Astrocyte (in vitro differentiated cells and primary cell): ENCODE data around the gene OR51D1. TPM values are rescaled to one million over a fixed set of nuclear protein-coding genes. Genes with fewer than 3 reads are reported as not detected.
A peak's percentile ranks its signal among the peaks of the same experiment; 100 is the strongest.

Experiments
- DNase-seq: peaks from one replicate; pipeline ENCODE4 v3.0.0-alpha.2; 2010; ENCODE audit warnings: low read depth
- FAIRE-seq: peaks from 2 replicates; lab custom pipeline; 2011; peaks lifted over from hg19 to GRCh38; lab: Jason Lieb, UNC
- H2AFZ ChIP-seq: 2 replicates; pipeline ENCODE4 v1.6.0; 2012; ENCODE audit warnings: low read depth, low read length, inconsistent platforms
- H3K27ac ChIP-seq: 2 replicates; pipeline ENCODE4 v1.5.1; 2011; ENCODE audit warnings: low read depth, low read length, inconsistent platforms
- H3K27me3 ChIP-seq: 2 replicates; pipeline ENCODE4 v1.6.0; 2011; ENCODE audit warnings: low read length, inconsistent platforms; ENCODE audit not compliant: insufficient read depth
- H3K36me3 ChIP-seq: 2 replicates; pipeline ENCODE4 v1.5.1; 2011; ENCODE audit warnings: low read length, inconsistent platforms; ENCODE audit not compliant: insufficient read depth
- H3K4me1 ChIP-seq: 2 replicates; pipeline ENCODE4 v1.5.1; 2011; ENCODE audit warnings: low read length, inconsistent platforms; ENCODE audit not compliant: insufficient read depth
- H3K4me2 ChIP-seq: 2 replicates; pipeline ENCODE4 v1.6.0; 2012; ENCODE audit warnings: low read length, inconsistent platforms
- H3K4me3 ChIP-seq: 2 replicates; pipeline ENCODE4 v1.5.1; 2011; ENCODE audit warnings: low read depth, mild to moderate bottlenecking, low read length, inconsistent platforms; ENCODE audit not compliant: insufficient read depth
- H3K79me2 ChIP-seq: 2 replicates; pipeline ENCODE4 v1.6.0; 2012; ENCODE audit warnings: mild to moderate bottlenecking, low read length, inconsistent platforms; ENCODE audit not compliant: insufficient read depth
- H3K9ac ChIP-seq: 2 replicates; pipeline ENCODE4 v1.6.0; 2012; ENCODE audit warnings: mild to moderate bottlenecking, low read length, inconsistent platforms
- H3K9me3 ChIP-seq: 2 replicates; pipeline ENCODE4 v1.5.1; 2012; ENCODE audit warnings: low read depth, mild to moderate bottlenecking, low read length, inconsistent platforms; ENCODE audit not compliant: insufficient read depth
- H4K20me1 ChIP-seq: 2 replicates; pipeline ENCODE4 v1.6.0; 2012; ENCODE audit warnings: low read length, inconsistent platforms; ENCODE audit not compliant: insufficient read depth
- H3K27ac Mint-ChIP-seq: one replicate; pipeline ENCODE4 v1.8.0; 2021; ENCODE audit warnings: mild to moderate bottlenecking, mixed read lengths; ENCODE audit not compliant: unreplicated experiment
- H3K27me3 Mint-ChIP-seq: one replicate; pipeline ENCODE4 v1.8.0; 2021; ENCODE audit warnings: low read depth, mixed read lengths; ENCODE audit not compliant: unreplicated experiment
- H3K36me3 Mint-ChIP-seq: one replicate; pipeline ENCODE4 v1.8.0; 2021; ENCODE audit warnings: low read depth, mixed read lengths; ENCODE audit not compliant: unreplicated experiment
- H3K4me1 Mint-ChIP-seq: one replicate; pipeline ENCODE4 v1.8.0; 2021; ENCODE audit warnings: low read depth, mixed read lengths; ENCODE audit not compliant: unreplicated experiment
- H3K4me3 Mint-ChIP-seq: one replicate; pipeline ENCODE4 v1.8.0; 2021; ENCODE audit warnings: mild to moderate bottlenecking, moderate library complexity, mixed read lengths; ENCODE audit not compliant: unreplicated experiment
- H3K9me3 Mint-ChIP-seq: one replicate; pipeline ENCODE4 v1.8.0; 2021; ENCODE audit warnings: mild to moderate bottlenecking, mixed read lengths; ENCODE audit not compliant: unreplicated experiment
- EZH2 ChIP-seq: IDR thresholded peaks from 2 replicates; pipeline ENCODE4 v1.6.1; 2012; ENCODE audit warnings: mild to moderate bottlenecking, low read length, inconsistent platforms; ENCODE audit not compliant: insufficient read depth
- total RNA-seq: library from RNA; stranded (reverse); gene quantifications from 2 replicates; pipeline ENCODE4 v1.2.1, GENCODE V29; 2021
- TF ChIP-seq, protein P1 (sequence below): IDR thresholded peaks from 2 replicates; pipeline ENCODE4 v1.5.1; 2011; ENCODE audit warnings: low read depth, mild to moderate bottlenecking, inconsistent platforms, low read length, moderate library complexity; ENCODE audit not compliant: insufficient read depth

Gene OR51D1
- total RNA-seq, 1 donor from 2014 or later: not detected

DNA sequence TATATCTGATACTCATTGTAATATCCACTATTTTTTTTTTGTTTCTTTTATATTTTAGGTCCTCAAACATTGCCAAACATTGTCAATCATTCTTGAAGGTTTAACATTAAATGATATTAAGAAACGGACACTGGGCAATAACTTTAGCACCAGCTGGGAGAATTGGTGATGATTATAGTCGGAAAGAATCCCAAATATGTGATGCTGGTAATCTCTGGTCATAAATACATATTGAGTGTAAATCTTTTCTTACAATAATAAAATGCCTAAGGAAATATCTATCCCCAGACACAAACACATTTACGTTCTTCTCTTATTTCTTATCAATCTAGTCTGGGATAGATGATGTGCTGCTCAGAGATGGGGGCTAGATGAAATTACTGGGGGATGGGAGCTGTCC lies 35.2 kb downstream of the OR51D1 start:
- H3K4me3 Mint-ChIP-seq: no peak overlapping the region
- H3K36me3 Mint-ChIP-seq: no peaks in the 10 kb centered on the region
- H3K4me1 Mint-ChIP-seq: peaks cover 13% of the 10 kb centered on the region
- H3K9me3 Mint-ChIP-seq: peaks cover 1% of the 10 kb centered on the region
- Histone ChIP-seq H2AFZ (no peak overlapping the region), H3K4me2 (peak overlapping the region; percentile 25), H3K4me1 (peaks cover 4% of the 10 kb centered on the region), H4K20me1 (no peaks in the 10 kb centered on the region), H3K27ac (no peak overlapping the region), H3K9ac (no peak overlapping the region), H3K4me3 (no peak overlapping the region), H3K27me3 (no peaks in the 10 kb centered on the region), H3K36me3 (no peaks in the 10 kb centered on the region), H3K9me3 (no peaks in the 10 kb centered on the region), H3K79me2 (no peaks in the 10 kb centered on the region)
- FAIRE-seq: no peak
- DNase-seq: peak; percentile 16
- peaks cover 2% of the 10 kb centered on the region for H3K27me3 Mint-ChIP-seq
- H3K27ac Mint-ChIP-seq: peak overlapping the region; percentile 34
- TF ChIP-seq EZH2: no peak
- TF ChIP-seq, protein P1, sequence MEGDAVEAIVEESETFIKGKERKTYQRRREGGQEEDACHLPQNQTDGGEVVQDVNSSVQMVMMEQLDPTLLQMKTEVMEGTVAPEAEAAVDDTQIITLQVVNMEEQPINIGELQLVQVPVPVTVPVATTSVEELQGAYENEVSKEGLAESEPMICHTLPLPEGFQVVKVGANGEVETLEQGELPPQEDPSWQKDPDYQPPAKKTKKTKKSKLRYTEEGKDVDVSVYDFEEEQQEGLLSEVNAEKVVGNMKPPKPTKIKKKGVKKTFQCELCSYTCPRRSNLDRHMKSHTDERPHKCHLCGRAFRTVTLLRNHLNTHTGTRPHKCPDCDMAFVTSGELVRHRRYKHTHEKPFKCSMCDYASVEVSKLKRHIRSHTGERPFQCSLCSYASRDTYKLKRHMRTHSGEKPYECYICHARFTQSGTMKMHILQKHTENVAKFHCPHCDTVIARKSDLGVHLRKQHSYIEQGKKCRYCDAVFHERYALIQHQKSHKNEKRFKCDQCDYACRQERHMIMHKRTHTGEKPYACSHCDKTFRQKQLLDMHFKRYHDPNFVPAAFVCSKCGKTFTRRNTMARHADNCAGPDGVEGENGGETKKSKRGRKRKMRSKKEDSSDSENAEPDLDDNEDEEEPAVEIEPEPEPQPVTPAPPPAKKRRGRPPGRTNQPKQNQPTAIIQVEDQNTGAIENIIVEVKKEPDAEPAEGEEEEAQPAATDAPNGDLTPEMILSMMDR: no peak

DNA sequence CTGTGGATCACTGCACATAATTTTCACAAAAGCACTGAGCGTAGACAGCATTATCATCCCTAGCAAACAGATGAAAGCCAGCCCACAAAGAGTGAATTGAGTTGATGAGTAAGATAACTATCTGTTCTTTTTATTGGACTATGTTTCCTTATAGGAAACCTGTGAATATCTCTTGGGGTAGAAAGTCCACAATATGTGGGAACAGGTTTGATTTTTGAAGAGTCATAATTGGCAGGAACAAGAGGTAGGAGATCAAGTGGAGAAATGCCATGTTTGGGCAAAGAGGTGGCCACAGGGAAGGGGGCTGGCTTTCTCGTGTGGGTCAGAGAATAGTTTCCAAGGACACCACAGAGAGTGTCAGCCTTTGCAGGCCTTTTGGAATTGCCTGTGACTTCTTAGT lies 36.5 kb downstream of the OR51D1 start:
- Histone ChIP-seq H2AFZ (no peak overlapping the region), H3K4me1 (peaks cover 4% of the 10 kb centered on the region), H4K20me1 (no peaks in the 10 kb centered on the region), H3K79me2 (no peaks in the 10 kb centered on the region), H3K4me2 (no peak overlapping the region), H3K4me3 (no peak overlapping the region), H3K27ac (no peak overlapping the region), H3K9ac (no peak overlapping the region), H3K36me3 (no peaks in the 10 kb centered on the region), H3K9me3 (no peaks in the 10 kb centered on the region), H3K27me3 (no peaks in the 10 kb centered on the region)
- FAIRE-seq: no peak
- TF ChIP-seq EZH2: no peak
- TF ChIP-seq, protein P1: no peak
- DNase-seq: no peak
- H3K27ac Mint-ChIP-seq: no peak overlapping the region
- no peak overlapping the region for H3K4me3 Mint-ChIP-seq
- H3K36me3 Mint-ChIP-seq: no peaks in the 10 kb centered on the region
- H3K27me3 Mint-ChIP-seq: peaks cover 2% of the 10 kb centered on the region
- H3K4me1 Mint-ChIP-seq: peaks cover 13% of the 10 kb centered on the region
- H3K9me3 Mint-ChIP-seq: peaks cover 1% of the 10 kb centered on the region

DNA sequence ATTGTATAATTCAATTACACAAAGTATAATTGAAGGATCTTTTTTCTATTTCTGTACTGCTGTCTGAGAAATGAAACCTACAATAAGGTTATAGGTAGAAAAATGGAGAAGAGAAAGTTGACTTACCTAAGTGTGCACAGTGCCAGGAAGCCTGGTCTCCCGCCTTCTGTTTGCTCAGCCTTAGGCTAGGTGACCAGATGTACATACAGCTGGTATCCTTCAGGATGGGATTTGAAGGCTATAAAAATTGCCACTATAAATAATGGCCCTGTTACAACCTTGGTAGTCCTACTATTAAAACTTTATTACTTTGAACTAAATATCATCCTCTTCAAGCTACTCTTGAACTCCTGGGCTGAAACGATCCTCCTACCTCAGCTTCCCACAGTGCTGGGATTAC lies 40.7 kb downstream of the OR51D1 start:
- Mint-ChIP-seq H3K27me3 (peaks cover 2% of the 10 kb centered on the region), H3K9me3 (no peaks in the 10 kb centered on the region), H3K36me3 (no peaks in the 10 kb centered on the region), H3K4me1 (peaks cover 6% of the 10 kb centered on the region), H3K27ac (no peak overlapping the region), H3K4me3 (no peak overlapping the region)
- H3K9ac ChIP-seq: no peak overlapping the region
- FAIRE-seq: no peak
- no peaks in the 10 kb centered on the region for H3K79me2 ChIP-seq
- no peak overlapping the region for H3K4me3 ChIP-seq
- H3K27ac ChIP-seq: no peak overlapping the region
- H3K9me3 ChIP-seq: no peaks in the 10 kb centered on the region
- DNase-seq: no peak
- H3K36me3 ChIP-seq: no peaks in the 10 kb centered on the region
- no peak overlapping the region for H3K4me2 ChIP-seq
- peaks cover 4% of the 10 kb centered on the region for H3K4me1 ChIP-seq
- TF ChIP-seq, protein P1: no peak
- no peak for TF ChIP-seq EZH2
- no peaks in the 10 kb centered on the region for H3K27me3 ChIP-seq
- H4K20me1 ChIP-seq: no peaks in the 10 kb centered on the region
- no peak overlapping the region for H2AFZ ChIP-seq
